ENCODE measurements around the gene NAV3. TPM values are rescaled to one million over a fixed set of nuclear protein-coding genes. Genes with fewer than 3 reads are reported as not detected.
"Not testable (repeated sequence)": the region's sequence is repeated elsewhere in the genome, so short reads cannot be mapped to it uniquely, and the experiment has no call there.

The NAV3 gene
- total RNA-seq, 1 experiment from 2014 or later, result 4.1 TPM

DNA sequence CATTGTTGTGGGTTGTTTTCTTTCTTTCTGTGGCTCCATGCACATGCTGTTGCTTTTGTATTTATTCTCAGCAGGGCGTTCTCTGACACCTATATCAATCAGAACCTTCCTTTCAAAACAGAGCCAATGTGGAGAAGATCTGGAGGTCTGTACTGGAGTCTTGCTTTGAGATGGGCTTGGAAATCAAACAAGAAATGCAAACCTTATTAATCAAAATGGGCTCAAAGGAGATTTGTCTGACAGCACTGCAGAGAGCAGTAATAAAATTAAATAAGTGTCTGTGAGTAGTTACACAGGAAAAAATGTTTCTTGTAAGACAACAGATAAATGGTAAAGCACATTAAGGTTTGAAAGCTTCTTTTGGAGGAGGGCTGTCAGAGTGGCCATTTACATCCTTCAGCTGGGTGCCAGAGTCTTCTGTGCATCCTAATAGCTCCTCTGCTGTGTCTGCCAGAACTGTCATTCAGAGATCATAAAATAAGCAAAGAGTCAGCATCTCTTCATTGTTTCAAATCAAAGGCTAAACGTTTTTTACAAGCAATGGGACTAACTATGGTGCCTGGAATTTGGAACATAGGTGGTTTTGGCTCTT lies 414.3 kb downstream of the NAV3 start:
- CTCF ChIA-PET, result no interaction called here
- Mint-ChIP-seq H3K4me3 (ENCODE audit: low read depth, unreplicated experiment) (no peak overlapping the region), H3K4me1 (ENCODE audit: low read depth, unreplicated experiment) (no peaks in the 10 kb centered on the region), H3K9me3 (ENCODE audit: low read depth, unreplicated experiment) (peaks cover 2% of the 10 kb centered on the region), H3K27me3 (ENCODE audit: unreplicated experiment) (no peaks in the 10 kb centered on the region), H3K36me3 (ENCODE audit: insufficient read depth, unreplicated experiment) (no peaks in the 10 kb centered on the region), H3K27ac (ENCODE audit: unreplicated experiment) (no peak overlapping the region)
- TF ChIP-seq, protein P1, sequence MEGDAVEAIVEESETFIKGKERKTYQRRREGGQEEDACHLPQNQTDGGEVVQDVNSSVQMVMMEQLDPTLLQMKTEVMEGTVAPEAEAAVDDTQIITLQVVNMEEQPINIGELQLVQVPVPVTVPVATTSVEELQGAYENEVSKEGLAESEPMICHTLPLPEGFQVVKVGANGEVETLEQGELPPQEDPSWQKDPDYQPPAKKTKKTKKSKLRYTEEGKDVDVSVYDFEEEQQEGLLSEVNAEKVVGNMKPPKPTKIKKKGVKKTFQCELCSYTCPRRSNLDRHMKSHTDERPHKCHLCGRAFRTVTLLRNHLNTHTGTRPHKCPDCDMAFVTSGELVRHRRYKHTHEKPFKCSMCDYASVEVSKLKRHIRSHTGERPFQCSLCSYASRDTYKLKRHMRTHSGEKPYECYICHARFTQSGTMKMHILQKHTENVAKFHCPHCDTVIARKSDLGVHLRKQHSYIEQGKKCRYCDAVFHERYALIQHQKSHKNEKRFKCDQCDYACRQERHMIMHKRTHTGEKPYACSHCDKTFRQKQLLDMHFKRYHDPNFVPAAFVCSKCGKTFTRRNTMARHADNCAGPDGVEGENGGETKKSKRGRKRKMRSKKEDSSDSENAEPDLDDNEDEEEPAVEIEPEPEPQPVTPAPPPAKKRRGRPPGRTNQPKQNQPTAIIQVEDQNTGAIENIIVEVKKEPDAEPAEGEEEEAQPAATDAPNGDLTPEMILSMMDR (IDR thresholded peaks at IDR 0.05; ENCODE audit: unreplicated experiment), result no peak
- DNase-seq, result no peak
- intact Hi-C loops (cut with micrococcal nuclease; ENCODE audit: unreplicated experiment), result no loop called here
- no TSS peak for BruUV-seq (replicated peaks)

DNA sequence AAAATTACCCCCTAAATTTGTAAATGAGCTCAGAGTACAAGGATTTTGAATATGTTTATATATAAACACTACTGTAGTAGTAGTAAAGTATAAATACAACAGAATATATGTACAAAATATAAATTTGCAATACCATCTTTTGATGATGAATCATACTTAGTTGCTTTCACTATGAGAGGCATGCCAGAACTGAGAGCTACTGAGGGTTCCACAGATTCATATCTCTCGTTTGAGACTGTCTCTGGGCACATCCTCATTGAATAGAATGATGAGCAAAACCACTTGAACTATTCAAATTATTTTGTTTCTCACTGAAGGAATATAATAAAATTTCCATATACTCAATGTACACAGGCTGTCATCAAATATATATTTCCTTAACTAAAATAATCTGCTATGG lies 417.6 kb downstream of the NAV3 start:
- TF ChIP-seq, protein P1 (IDR thresholded peaks at IDR 0.05; ENCODE audit: unreplicated experiment), result no peak
- Mint-ChIP-seq H3K4me3 (ENCODE audit: low read depth, unreplicated experiment) (no peak overlapping the region), H3K27me3 (ENCODE audit: unreplicated experiment) (no peaks in the 10 kb centered on the region), H3K27ac (ENCODE audit: unreplicated experiment) (no peak overlapping the region), H3K4me1 (ENCODE audit: low read depth, unreplicated experiment) (no peaks in the 10 kb centered on the region), H3K9me3 (ENCODE audit: low read depth, unreplicated experiment) (no peaks in the 10 kb centered on the region), H3K36me3 (ENCODE audit: insufficient read depth, unreplicated experiment) (no peaks in the 10 kb centered on the region)
- BruUV-seq (replicated peaks), result no TSS peak
- CTCF ChIA-PET, result no interaction called here
- DNase-seq, result no peak
- intact Hi-C loops (cut with micrococcal nuclease; ENCODE audit: unreplicated experiment), result no loop called here

DNA sequence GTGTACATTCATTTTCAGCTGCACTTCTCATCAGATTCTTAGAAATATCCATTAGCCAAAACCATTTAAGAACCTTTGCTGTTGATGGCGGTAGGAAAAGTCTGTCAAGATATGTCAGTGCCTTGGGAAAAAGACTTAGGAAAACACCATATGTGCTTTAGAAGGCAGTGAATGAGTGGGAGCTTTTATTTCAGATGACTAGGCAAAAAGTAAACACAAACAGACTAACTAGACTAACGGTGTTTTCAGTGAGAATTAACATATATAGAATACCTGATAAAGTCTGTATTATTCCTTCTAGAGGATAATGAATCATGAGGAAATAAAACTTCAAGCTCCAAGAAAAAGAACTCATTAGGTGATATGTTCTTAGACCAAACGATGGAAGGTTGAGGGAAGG lies 418.9 kb downstream of the NAV3 start:
- Mint-ChIP-seq H3K9me3 (ENCODE audit: low read depth, unreplicated experiment) (no peaks in the 10 kb centered on the region), H3K27ac (ENCODE audit: unreplicated experiment) (no peak overlapping the region), H3K4me3 (ENCODE audit: low read depth, unreplicated experiment) (no peak overlapping the region), H3K36me3 (ENCODE audit: insufficient read depth, unreplicated experiment) (no peaks in the 10 kb centered on the region), H3K27me3 (ENCODE audit: unreplicated experiment) (no peaks in the 10 kb centered on the region), H3K4me1 (ENCODE audit: low read depth, unreplicated experiment) (no peaks in the 10 kb centered on the region)
- CTCF ChIA-PET, result no interaction called here
- TF ChIP-seq, protein P1 (IDR thresholded peaks at IDR 0.05; ENCODE audit: unreplicated experiment), result no peak
- DNase-seq, result no peak
- no TSS peak for BruUV-seq (replicated peaks)
- intact Hi-C loops (cut with micrococcal nuclease; ENCODE audit: unreplicated experiment), result no loop called here

DNA sequence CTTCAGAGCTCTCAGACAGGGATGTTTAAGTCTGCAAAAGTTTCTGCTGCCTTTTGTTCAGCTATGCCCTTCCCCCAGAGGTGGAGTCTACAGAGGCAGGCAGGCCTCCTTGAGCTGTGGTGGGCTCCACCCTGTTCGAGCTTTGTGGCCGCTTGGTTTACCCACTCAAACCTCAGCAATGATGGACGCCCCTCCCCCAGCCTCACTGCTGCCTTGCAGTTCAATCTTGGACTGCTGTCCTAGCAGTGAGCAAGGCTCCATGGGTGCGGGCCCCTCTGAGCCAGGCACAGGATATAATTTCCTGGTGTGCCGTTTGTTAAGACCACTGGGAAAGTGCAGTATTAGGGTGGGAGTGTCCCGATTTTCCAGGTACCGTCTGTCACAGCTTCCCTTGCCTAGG lies 427.0 kb downstream of the NAV3 start:
- intact Hi-C loops (cut with micrococcal nuclease; ENCODE audit: unreplicated experiment); H3K27ac Mint-ChIP-seq (ENCODE audit: unreplicated experiment); H3K9me3 Mint-ChIP-seq (ENCODE audit: low read depth, unreplicated experiment); H3K36me3 Mint-ChIP-seq (ENCODE audit: insufficient read depth, unreplicated experiment); DNase-seq; H3K27me3 Mint-ChIP-seq (ENCODE audit: unreplicated experiment); BruUV-seq (replicated peaks); H3K4me1 Mint-ChIP-seq (ENCODE audit: low read depth, unreplicated experiment); H3K4me3 Mint-ChIP-seq (ENCODE audit: low read depth, unreplicated experiment): not testable (repeated sequence)
- CTCF ChIA-PET, result interaction anchor here (1.0 kb wide), 1 partner anchor 22 kb away, joined by 3 read pairs; no protein-coding TSS in a partner anchor

DNA sequence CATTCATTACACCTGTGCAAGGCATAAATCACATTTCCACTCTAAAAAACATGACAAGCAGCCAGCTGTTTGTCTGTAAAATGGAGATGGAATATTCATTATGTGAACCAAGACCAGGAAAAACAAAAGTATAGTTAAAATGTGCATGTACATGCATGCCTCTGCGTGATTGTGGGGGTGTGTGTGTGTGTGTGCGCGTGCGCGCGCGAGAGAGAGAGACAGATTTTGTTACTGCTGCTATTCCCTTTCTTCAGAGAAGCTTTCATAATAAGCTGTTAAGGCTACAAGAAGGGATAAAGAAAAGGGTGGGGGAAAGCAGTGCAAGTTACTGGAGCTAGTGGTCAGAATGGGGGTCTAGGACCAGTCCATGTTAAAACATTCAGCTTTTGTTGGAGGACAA lies 430.3 kb downstream of the NAV3 start:
- CTCF ChIA-PET, result no interaction called here
- no peaks in the 10 kb centered on the region for H3K4me1 Mint-ChIP-seq (ENCODE audit: low read depth, unreplicated experiment)
- no peaks in the 10 kb centered on the region for H3K27me3 Mint-ChIP-seq (ENCODE audit: unreplicated experiment)
- H3K4me3 Mint-ChIP-seq (ENCODE audit: low read depth, unreplicated experiment), result no peak overlapping the region
- intact Hi-C loops (cut with micrococcal nuclease; ENCODE audit: unreplicated experiment), result no loop called here
- TF ChIP-seq, protein P1 (IDR thresholded peaks at IDR 0.05; ENCODE audit: unreplicated experiment), result no peak
- H3K36me3 Mint-ChIP-seq (ENCODE audit: insufficient read depth, unreplicated experiment), result no peaks in the 10 kb centered on the region
- H3K27ac Mint-ChIP-seq (ENCODE audit: unreplicated experiment), result no peak overlapping the region
- no peak for DNase-seq
- BruUV-seq (replicated peaks), result no TSS peak
- peaks cover 6% of the 10 kb centered on the region for H3K9me3 Mint-ChIP-seq (ENCODE audit: low read depth, unreplicated experiment)

All from Calu3 (cell line).